Transverse colon (tissue), 4 donors: ENCODE results near the gene CCL4L2. TPM values are rescaled to one million over a fixed set of nuclear protein-coding genes. Genes with fewer than 3 reads are reported as not detected.
"Not testable (repeated sequence)": the region's sequence is repeated elsewhere in the genome, so short reads cannot be mapped to it uniquely, and the experiment has no call there.

Source experiments
- DNase-seq: peaks from one replicate; pipeline ENCODE4 v3.0.0-alpha.2; 2019
- H3K27ac ChIP-seq, 4 donors: fragments of 200-600 bp; sonication (generic); 2 replicates each; pipeline ENCODE4 v1.5.1; 2016 to 2018; ENCODE audit warnings: inconsistent platforms in 4 of 4
- H3K27me3 ChIP-seq: fragments of 200-600 bp; sonication (generic); 2 replicates; pipeline ENCODE4 v1.5.1; 2017; ENCODE audit warnings: inconsistent platforms
- H3K36me3 ChIP-seq, 4 donors: fragments of 200-600 bp; sonication (generic); 2 replicates each; pipeline ENCODE4 v1.5.1; 2017 to 2019; ENCODE audit warnings: inconsistent platforms in 4 of 4
- H3K4me1 ChIP-seq, 4 donors: fragments of 200-600 bp; sonication (generic); 2 replicates each; pipeline ENCODE4 v1.5.1; 2017 to 2020; ENCODE audit warnings: inconsistent platforms in 4 of 4
- H3K4me3 ChIP-seq, 4 donors: fragments of 200-600 bp; sonication (generic); 1 replicate in 1 of 4; 2 replicates in 3 of 4; pipeline versions ENCODE4 v1.5.1 to v1.6.1; 2017 to 2019; ENCODE audit warnings: inconsistent platforms in 4 of 4
- H3K9me3 ChIP-seq, 2 donors: fragments of 200-600 bp; sonication (generic); 2 replicates each; pipeline ENCODE4 v1.5.1; 2017 to 2019; ENCODE audit warnings: inconsistent platforms in 2 of 2
- CTCF ChIP-seq, 5 experiments: fragments of 200-600 bp in 3 of 5; fragments of 450-650 bp in 2 of 5; sonication (generic) in 3 of 5; IDR thresholded peaks; 1 replicate in 2 of 5; 2 replicates in 3 of 5; pipeline ENCODE4 v1.5.1; 2016 to 2017; ENCODE audit warnings: antibody characterized with exemption in 5 of 5, inconsistent platforms in 3 of 5, mild to moderate bottlenecking in 2 of 5, moderate library complexity in 1 of 5
- EP300 ChIP-seq: sonication (generic); formaldehyde crosslinking; IDR thresholded peaks from one replicate; pipeline ENCODE4 v1.6.1; 2017; ENCODE audit warnings: antibody characterized with exemption, low read depth
- POLR2A ChIP-seq: fragments of 450-650 bp; IDR thresholded peaks from one replicate; pipeline ENCODE4 v1.6.1; 2016; ENCODE audit warnings: antibody characterized with exemption, mild to moderate bottlenecking, moderate library complexity
- POLR2AphosphoS5 ChIP-seq, 3 donors: sonication (generic); formaldehyde crosslinking; IDR thresholded peaks; one replicate each; pipeline ENCODE4 v1.6.1; 2016; ENCODE audit warnings: antibody characterized with exemption in 3 of 3
- WGBS, 2 donors: methylation state at CpG; one replicate each; pipeline ENCODE4 v1.1.5; 2018; ENCODE audit warnings: low coverage in 1 of 2; 5-methylcytosine and 5-hydroxymethylcytosine counted together
- in situ Hi-C, 4 donors: fragments of 200-750 bp; cut with MboI; loops; one replicate each; pipeline versions ENCODE4 v1.15.0 to v1.15.1; 2017; ENCODE audit warnings: low sequenced_read_pairs in 3 of 4, low pct_ligation_motif_present in 1 of 4, low pct_unique_long_range_greater_than_20kb in 1 of 4
- intact Hi-C: fragments of 100-400 bp; cut with DNase I; formaldehyde crosslinking; loops from one replicate; pipeline ENCODE4 v1.15.1; 2023; ENCODE audit warnings: low total_unique reads
- total RNA-seq, 4 donors: library from RNA; depleted of rRNA; stranded (reverse); fragments of >200 nt; gene quantifications; one replicate each; pipeline ENCODE4 v1.1.0, GENCODE V29; 2016

CCL4L2 gene
- total RNA-seq, 4 donors from 2014 or later = 4.0 TPM; not detected in 2

GRCh38 chr17:36183001-36183971 lies 27.6 kb upstream of the CCL4L2 start:
- WGBS, 2 donors = 6% methylated on average over 29 of the region's 76 CpGs; no CpG with 5 or more reads in 1 of the 2 donors
- Histone ChIP-seq H3K9me3 (no peaks in the 10 kb centered on the region), H3K4me3 (peak overlapping the region; percentile 45 to 63 (median 58)), H3K27ac (peak overlapping the region; percentile 26 to 80 (median 77)), H3K27me3 (peaks cover 26% of the 10 kb centered on the region), H3K36me3 (no peaks in the 10 kb centered on the region), H3K4me1 (peaks cover 0 to 26% (median 18%) of the 10 kb centered on the region in 4 donors)
- intact Hi-C loops = no loop called here
- DNase-seq = peak; percentile 68
- in situ Hi-C loops = no loop called here
- TF ChIP-seq EP300 (no peak), POLR2AphosphoS5 (IDR thresholded peaks at IDR 0.05) (peak in 1 of 3 donors; percentile 53), POLR2A (peak; percentile 73)

- no peaks in the 10 kb centered on the region for H3K36me3 ChIP-seq
- peak overlapping the region in 3 of 4 donors; percentile 45 to 63 (median 61) for H3K4me3 ChIP-seq
- intact Hi-C loops = no loop called here
- H3K27ac ChIP-seq = peak overlapping the region in 3 of 4 donors; percentile 75 to 80 (median 79)
- DNase-seq = no peak
- in situ Hi-C loops = no loop called here
- no peaks in the 10 kb centered on the region for H3K9me3 ChIP-seq
- WGBS, 2 donors = 60 to 72% methylated on average over 5 to 8 of the region's 12 CpGs
- peaks cover 0 to 26% (median 18%) of the 10 kb centered on the region in 4 donors for H3K4me1 ChIP-seq
- no peak for TF ChIP-seq POLR2A
- no peak for TF ChIP-seq POLR2AphosphoS5 (IDR thresholded peaks at IDR 0.05)
- no peak for TF ChIP-seq EP300
- no peak for TF ChIP-seq CTCF (IDR thresholded peaks at IDR 0.05)
- peaks cover 26% of the 10 kb centered on the region for H3K27me3 ChIP-seq
These were observed 26.7 kb upstream of the CCL4L2 start for GRCh38 chr17:36184023-36184765.

- DNase-seq = no peak
- H3K36me3 ChIP-seq = no peaks in the 10 kb centered on the region
- TF ChIP-seq EP300 (no peak), POLR2A (no peak), POLR2AphosphoS5 (IDR thresholded peaks at IDR 0.05) (no peak), CTCF (IDR thresholded peaks at IDR 0.05) (no peak)
- H3K27me3 ChIP-seq = peaks cover 26% of the 10 kb centered on the region
- H3K9me3 ChIP-seq = no peaks in the 10 kb centered on the region
- in situ Hi-C loops = loop anchor here in 1 of 4 donors (5.0 kb wide), 1 partner anchor 73 kb away; no protein-coding TSS in a partner anchor
- H3K27ac ChIP-seq = peak overlapping the region in 3 of 4 donors; percentile 4 to 80 (median 79)
- no peak overlapping the region for H3K4me3 ChIP-seq
- H3K4me1 ChIP-seq = peaks cover 0 to 26% (median 18%) of the 10 kb centered on the region in 4 donors
- WGBS, 2 donors = 26 to 30% methylated on average over 2 of the region's 2 CpGs
- intact Hi-C loops = no loop called here
These were observed 25.4 kb upstream of the CCL4L2 start for GRCh38 chr17:36185416-36185815.

GRCh38 chr17:36186810-36187763 lies 23.8 kb upstream of the CCL4L2 start:
- Histone ChIP-seq H3K27ac (peak overlapping the region; percentile 4 to 42 (median 28)), H3K27me3 (peaks cover 26% of the 10 kb centered on the region), H3K4me1 (peaks cover 0 to 30% (median 18%) of the 10 kb centered on the region in 4 donors)
- in situ Hi-C loops = loop anchor here in 1 of 4 donors (5.0 kb wide), 1 partner anchor 75 kb away; no protein-coding TSS in a partner anchor
- WGBS, 2 donors = 80 to 83% methylated on average over 6 to 13 of the region's 13 CpGs
- H3K36me3 ChIP-seq, intact Hi-C loops, H3K9me3 ChIP-seq, DNase-seq, H3K4me3 ChIP-seq: not testable (repeated sequence)

- H3K27me3 ChIP-seq = peaks cover 18% of the 10 kb centered on the region
- DNase-seq, H3K36me3 ChIP-seq, intact Hi-C loops, H3K9me3 ChIP-seq, H3K4me3 ChIP-seq: not testable (repeated sequence)
- WGBS, 2 donors = 49 to 56% methylated on average over 5 of the region's 5 CpGs
- peak overlapping the region; percentile 4 to 42 (median 32) for H3K27ac ChIP-seq
- in situ Hi-C loops = loop anchor here in 1 of 4 donors (5.0 kb wide), 1 partner anchor 76 kb away; no protein-coding TSS in a partner anchor
- H3K4me1 ChIP-seq = peaks cover 0 to 28% (median 10%) of the 10 kb centered on the region in 4 donors
These were observed 22.8 kb upstream of the CCL4L2 start for GRCh38 chr17:36187943-36188665.
